Cardiac muscle cell (in vitro differentiated cells and primary cell): ENCODE data around the gene CARHSP1. TPM values are rescaled to one million over a fixed set of nuclear protein-coding genes. Genes with fewer than 3 reads are reported as not detected.

Source experiments
- DNase-seq, 2 donors: peaks; one replicate each; pipeline versions ENCODE4 v3.0.0 to v3.0.0-alpha.2; 2010 to 2017; ENCODE audit warnings: low read depth in 1 of 2, low spot score in 1 of 2
- H3K27ac ChIP-seq: fragments of 200-600 bp; sonication (generic); 2 replicates; pipeline ENCODE4 v1.5.1; 2016
- H3K27me3 ChIP-seq: fragments of 200-600 bp; sonication (generic); 2 replicates; pipeline ENCODE4 v1.6.0; 2016; ENCODE audit warnings: control low read depth
- H3K36me3 ChIP-seq: fragments of 200-600 bp; sonication (generic); 2 replicates; pipeline ENCODE4 v1.5.1; 2016; ENCODE audit warnings: control low read depth
- H3K4me1 ChIP-seq: fragments of 200-600 bp; sonication (generic); 2 replicates; pipeline ENCODE4 v1.8.1; 2017; ENCODE audit warnings: low read depth, mild to moderate bottlenecking, mixed run types
- H3K4me3 ChIP-seq: fragments of 200-600 bp; sonication (generic); 2 replicates; pipeline ENCODE4 v1.5.1; 2016; ENCODE audit warnings: mild to moderate bottlenecking
- H3K9me3 ChIP-seq: fragments of 200-600 bp; sonication (generic); 2 replicates; pipeline ENCODE4 v1.5.1; 2017; ENCODE audit warnings: low read depth, mild to moderate bottlenecking, control low read depth
- polyA plus RNA-seq: library from polyadenylated mRNA; unstranded; fragments of >200 nt; fragmentation: Nextera tagmentation; extraction: Ambion mirVana; gene quantifications from 2 replicates; pipeline ENCODE4 v1.2.1, GENCODE V29; 2016
- total RNA-seq: library from RNA; depleted of rRNA; stranded (reverse); fragments of >200 nt; gene quantifications from 2 replicates; pipeline ENCODE4 v1.2.3, GENCODE V29; 2016
- TF ChIP-seq, protein P1 (sequence below): IDR thresholded peaks from 2 replicates; pipeline ENCODE4 v1.5.1; 2012; ENCODE audit warnings: low read depth, mild to moderate bottlenecking, low read length

The CARHSP1 gene
- total and polyA plus RNA-seq, 2 experiments from 2014 or later = 125 to 165 TPM

DNA sequence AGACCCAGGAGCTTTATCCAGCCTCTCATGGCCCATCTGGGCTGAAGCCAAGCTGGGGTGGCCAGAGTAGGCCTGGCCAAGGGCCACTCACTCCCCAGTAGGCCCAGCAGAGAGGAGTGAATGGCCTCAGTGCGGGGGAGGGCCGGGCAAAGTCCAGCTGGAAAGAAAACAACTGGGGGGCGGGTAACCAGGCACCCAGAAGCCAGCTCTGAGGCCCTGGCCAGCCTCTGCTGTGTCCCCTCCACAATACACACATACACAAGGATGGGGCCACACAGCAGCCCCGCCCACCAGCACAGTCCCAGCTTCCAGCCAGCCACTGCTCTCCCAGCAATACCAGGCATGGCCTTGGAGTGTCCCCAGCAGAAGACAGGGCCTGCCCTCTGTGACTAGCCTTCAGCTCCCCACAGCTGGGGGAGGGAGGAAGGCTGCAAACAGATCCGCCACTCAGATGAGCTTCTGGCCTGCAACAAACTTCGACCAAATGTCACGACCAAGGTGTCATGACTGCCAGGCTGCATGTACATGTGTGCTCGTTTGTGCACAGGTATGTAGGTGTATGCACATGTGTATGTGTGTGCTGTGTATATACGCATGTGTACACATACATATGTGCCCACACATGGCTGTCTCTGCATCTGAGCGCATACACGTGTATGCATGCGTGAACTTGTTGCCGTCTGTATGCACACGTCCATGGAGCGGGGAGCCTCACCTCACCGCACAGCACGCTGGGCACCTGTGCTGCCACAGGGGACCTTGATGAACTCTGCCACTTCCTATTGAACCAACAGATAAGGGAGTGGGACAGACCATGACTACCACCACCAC is 5.0 kb downstream of the CARHSP1 start:
- peak in 1 of 2 donors; percentile 59 for DNase-seq
- TF ChIP-seq, protein P1, sequence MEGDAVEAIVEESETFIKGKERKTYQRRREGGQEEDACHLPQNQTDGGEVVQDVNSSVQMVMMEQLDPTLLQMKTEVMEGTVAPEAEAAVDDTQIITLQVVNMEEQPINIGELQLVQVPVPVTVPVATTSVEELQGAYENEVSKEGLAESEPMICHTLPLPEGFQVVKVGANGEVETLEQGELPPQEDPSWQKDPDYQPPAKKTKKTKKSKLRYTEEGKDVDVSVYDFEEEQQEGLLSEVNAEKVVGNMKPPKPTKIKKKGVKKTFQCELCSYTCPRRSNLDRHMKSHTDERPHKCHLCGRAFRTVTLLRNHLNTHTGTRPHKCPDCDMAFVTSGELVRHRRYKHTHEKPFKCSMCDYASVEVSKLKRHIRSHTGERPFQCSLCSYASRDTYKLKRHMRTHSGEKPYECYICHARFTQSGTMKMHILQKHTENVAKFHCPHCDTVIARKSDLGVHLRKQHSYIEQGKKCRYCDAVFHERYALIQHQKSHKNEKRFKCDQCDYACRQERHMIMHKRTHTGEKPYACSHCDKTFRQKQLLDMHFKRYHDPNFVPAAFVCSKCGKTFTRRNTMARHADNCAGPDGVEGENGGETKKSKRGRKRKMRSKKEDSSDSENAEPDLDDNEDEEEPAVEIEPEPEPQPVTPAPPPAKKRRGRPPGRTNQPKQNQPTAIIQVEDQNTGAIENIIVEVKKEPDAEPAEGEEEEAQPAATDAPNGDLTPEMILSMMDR = no peak
- H3K4me1 ChIP-seq = peaks cover 28% of the 10 kb centered on the region
- no peaks in the 10 kb centered on the region for H3K27me3 ChIP-seq
- H3K27ac ChIP-seq = peak overlapping the region; percentile 89
- no peak overlapping the region for H3K4me3 ChIP-seq
- H3K9me3 ChIP-seq = no peaks in the 10 kb centered on the region
- peaks cover under 1% of the 10 kb centered on the region for H3K36me3 ChIP-seq

DNA sequence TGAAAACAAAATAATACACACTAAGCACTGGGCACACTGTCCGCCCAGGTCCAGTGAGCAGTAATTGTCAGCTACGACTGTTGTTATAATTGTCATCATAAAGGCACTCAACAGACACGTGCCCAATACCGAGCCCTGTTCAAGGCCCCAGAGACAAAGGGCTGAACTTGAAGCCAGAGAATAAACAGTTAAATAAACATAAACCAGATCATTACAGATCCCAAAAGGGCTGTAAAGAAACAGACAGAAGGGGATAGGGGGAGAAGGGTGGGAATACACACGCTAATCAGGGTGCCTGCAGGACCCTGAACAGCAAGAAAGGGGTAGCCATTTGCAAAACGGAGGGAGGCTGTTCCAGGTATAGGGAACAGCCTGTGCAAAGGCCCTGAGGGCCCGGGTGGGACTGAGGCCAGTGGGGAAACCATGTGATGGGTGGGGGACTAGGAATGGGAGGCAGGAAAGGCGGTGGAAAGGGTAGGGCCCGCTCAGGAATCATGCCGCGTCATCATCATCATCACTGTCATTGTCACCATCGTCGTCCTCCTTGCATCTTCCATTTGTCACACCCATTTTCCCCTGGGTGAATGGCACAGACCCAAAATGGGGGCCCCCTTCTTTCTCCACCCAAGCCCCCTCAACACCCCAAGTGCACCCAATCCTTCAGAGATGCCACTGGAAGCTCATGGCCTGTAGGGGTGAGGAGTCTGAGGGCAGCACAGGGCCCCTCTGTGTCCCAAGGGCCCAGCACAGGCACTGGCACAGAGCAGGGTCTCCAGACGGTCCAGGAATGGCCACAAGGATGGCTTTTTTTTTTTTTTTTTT is 6.3 kb downstream of the CARHSP1 start:
- H3K36me3 ChIP-seq = peaks cover 5% of the 10 kb centered on the region
- no peaks in the 10 kb centered on the region for H3K9me3 ChIP-seq
- H3K27ac ChIP-seq = no peak overlapping the region
- H3K27me3 ChIP-seq = no peaks in the 10 kb centered on the region
- TF ChIP-seq, protein P1 = no peak
- peaks cover 28% of the 10 kb centered on the region for H3K4me1 ChIP-seq
- no peak overlapping the region for H3K4me3 ChIP-seq
- DNase-seq = no peak

DNA sequence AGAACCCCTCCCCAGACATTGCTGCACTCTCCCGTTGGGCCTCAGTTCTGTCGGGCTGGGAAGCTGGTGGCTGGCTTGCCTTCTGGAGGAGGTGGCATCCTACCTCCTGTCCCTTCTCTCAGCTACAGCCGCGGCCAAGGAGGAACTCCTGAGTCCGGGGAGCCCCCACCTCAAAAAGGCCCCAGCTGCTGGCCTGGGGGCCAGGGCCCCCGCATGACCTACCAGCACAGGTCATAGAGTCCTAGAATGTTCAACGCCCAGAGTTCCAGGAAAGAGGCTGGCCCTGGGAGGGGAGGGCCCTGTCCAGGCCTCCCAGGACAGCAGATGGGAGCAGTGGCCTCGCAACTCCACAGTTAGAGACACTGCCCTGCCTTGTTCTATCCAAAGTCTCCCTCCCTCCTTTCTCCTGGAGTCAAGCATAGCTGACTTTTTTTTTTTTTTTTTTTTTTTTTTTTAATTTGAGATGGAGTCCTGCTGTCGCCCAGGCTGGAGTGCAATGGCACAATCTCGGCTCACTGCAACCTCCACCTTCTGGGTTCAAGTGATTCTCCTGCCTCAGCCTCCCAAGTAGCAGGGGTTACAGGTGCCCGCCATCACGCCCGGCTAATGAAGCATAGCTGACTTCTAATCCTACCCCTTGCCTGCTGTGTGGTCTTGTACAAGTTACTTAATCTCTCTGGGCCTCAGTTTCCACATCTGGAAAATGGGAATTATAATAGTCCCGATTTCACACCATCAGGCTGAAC is 7.1 kb downstream of the CARHSP1 start:
- Histone ChIP-seq H3K36me3 (peaks cover 5% of the 10 kb centered on the region), H3K9me3 (no peaks in the 10 kb centered on the region), H3K4me1 (peaks cover 28% of the 10 kb centered on the region), H3K4me3 (no peak overlapping the region), H3K27ac (no peak overlapping the region), H3K27me3 (no peaks in the 10 kb centered on the region)
- DNase-seq = no peak
- TF ChIP-seq, protein P1 = no peak

DNA sequence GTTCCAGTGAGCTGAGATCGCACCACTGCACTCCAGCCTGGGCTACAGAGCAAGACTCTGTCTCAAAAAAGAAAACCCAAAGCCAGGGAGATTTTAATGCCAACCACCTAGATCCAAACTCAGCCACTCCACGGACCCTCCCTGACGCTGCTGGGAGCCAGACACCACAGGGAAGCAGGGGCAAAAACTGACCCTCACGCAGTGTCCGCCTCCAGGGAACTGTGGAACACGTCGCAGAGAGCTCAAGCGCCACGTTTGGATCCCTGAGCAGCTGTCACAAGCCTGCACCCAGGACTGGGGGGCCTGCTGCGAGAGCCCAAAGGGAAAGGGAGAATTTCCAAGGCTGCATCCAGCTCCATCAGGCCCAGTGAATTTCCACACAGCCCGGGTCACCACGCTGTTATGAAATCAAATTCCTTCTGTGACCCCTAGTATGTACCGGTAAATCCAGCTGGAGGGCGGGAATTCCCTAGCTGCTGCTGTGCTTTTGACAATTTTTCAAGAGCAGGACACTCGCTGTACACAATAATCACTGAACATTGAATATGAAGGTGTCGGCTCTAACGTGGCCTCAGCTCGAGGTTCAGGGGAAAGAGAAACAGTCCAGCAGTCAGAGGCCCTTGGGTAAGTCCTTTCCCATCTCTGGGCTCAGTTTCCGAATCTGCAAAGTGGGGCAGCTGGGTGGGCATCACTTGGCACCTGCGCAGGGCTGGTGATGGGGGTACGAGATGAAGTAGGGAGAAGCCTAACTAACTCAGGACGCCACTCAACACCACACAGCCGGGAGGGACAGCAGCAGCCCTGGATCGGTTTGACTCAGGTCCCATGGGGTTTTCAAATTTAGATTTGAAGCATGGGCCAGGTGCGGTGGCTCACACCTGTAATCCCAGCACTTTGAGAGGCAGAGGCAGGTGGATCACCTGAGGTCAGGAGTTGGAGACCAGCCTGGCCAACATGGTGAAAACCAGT is 8.6 kb downstream of the CARHSP1 start:
- Histone ChIP-seq H3K4me1 (peaks cover 16% of the 10 kb centered on the region), H3K27me3 (no peaks in the 10 kb centered on the region), H3K4me3 (no peak overlapping the region), H3K27ac (no peak overlapping the region), H3K9me3 (no peaks in the 10 kb centered on the region), H3K36me3 (peaks cover 5% of the 10 kb centered on the region)
- DNase-seq = peak in 1 of 2 donors; percentile 84
- TF ChIP-seq, protein P1 = no peak
